SK-N-SH (cell line): ENCODE data around the gene KCNF1.

ENCODE experiments used
- CTCF ChIP-seq: fragments of 200-600 bp; sonication (generic); IDR thresholded peaks from 2 replicates; pipeline ENCODE4 v1.6.1; 2017; ENCODE audit warnings: antibody characterized with exemption, mild to moderate bottlenecking, moderate library complexity
- EP300 ChIP-seq, 2 experiments: IDR thresholded peaks; 2 replicates each; pipeline versions ENCODE4 v1.4.0 to v1.6.1; 2012; ENCODE audit warnings: borderline replicate concordance in 1 of 2, low read depth in 1 of 2, low read length in 1 of 2
- FOXM1 ChIP-seq: IDR thresholded peaks from 2 replicates; pipeline ENCODE4 v1.4.0; 2012; ENCODE audit warnings: low read depth, mild to moderate bottlenecking
- GABPA ChIP-seq: IDR thresholded peaks from 2 replicates; pipeline ENCODE4 v1.4.0; 2012; ENCODE audit warnings: low read depth, mild to moderate bottlenecking
- JUND ChIP-seq: IDR thresholded peaks from 2 replicates; pipeline ENCODE4 v1.4.0; 2012
- MAX ChIP-seq: IDR thresholded peaks from 2 replicates; pipeline ENCODE4 v1.4.0; 2012; ENCODE audit warnings: low read depth
- MXI1 ChIP-seq: IDR thresholded peaks from 2 replicates; pipeline ENCODE4 v1.6.1; 2012; ENCODE audit warnings: mild to moderate bottlenecking, low read depth, low read length, improper control_type of control experiment
- NFIC ChIP-seq: IDR thresholded peaks from 2 replicates; pipeline ENCODE4 v1.4.0; 2012; ENCODE audit warnings: borderline replicate concordance
- NRF1 ChIP-seq: IDR thresholded peaks from 2 replicates; pipeline ENCODE4 v1.6.1; 2012; ENCODE audit warnings: low read depth, mild to moderate bottlenecking, low read length
- RAD21 ChIP-seq: IDR thresholded peaks from 2 replicates; pipeline ENCODE4 v1.6.1; 2012; ENCODE audit warnings: mild to moderate bottlenecking, low read length
- RCOR1 ChIP-seq: fragments of 150-350 bp; IDR thresholded peaks from 2 replicates; pipeline ENCODE4 v1.6.1; 2017; ENCODE audit warnings: antibody characterized with exemption, low read length
- REST ChIP-seq: IDR thresholded peaks from 2 replicates; pipeline ENCODE4 v1.6.1; 2012; ENCODE audit warnings: mild to moderate bottlenecking, low read depth, low read length, moderate library complexity
- USF2 ChIP-seq: fragments of 150-350 bp; IDR thresholded peaks from 2 replicates; pipeline ENCODE4 v1.6.1; 2017; ENCODE audit warnings: antibody characterized with exemption, low read length, low read depth, borderline replicate concordance

- TF ChIP-seq CTCF, result peak; percentile 25; the same call in 1 of the 2 replicates
- TF ChIP-seq REST, result no peak
- TF ChIP-seq EP300 (IDR thresholded peaks at IDR 0.05; ENCODE audit: borderline replicate concordance in 1 of 2, low read depth in 1 of 2, low read length in 1 of 2), result no peak
- no peak for TF ChIP-seq JUND
- no peak for TF ChIP-seq NRF1
- TF ChIP-seq FOXM1, result no peak
- no peak for TF ChIP-seq GABPA
- no peak for TF ChIP-seq RAD21
- no peak for TF ChIP-seq MXI1
- no peak for TF ChIP-seq NFIC
- TF ChIP-seq USF2, result no peak
- no peak for TF ChIP-seq MAX
- TF ChIP-seq RCOR1, result no peak
Measured at GRCh38 chr2:10864861-10865636, 46.7 kb upstream of the KCNF1 start.
